GM10248 (cell line): ENCODE data around the gene TBC1D5.

Experiments used
- CTCF ChIA-PET: fragments of 300-600 bp; sonication (Branson Sonifier 250); formaldehyde crosslinking; extraction: SDS; loops from one replicate; lab custom pipeline; 2021; ENCODE audit warnings: antibody characterized with exemption; lab: Yijun Ruan, JAX
- POLR2A ChIA-PET: fragments of 350-650 bp; sonication (Branson Sonifier 250); formaldehyde crosslinking; extraction: SDS; loops from one replicate; lab custom pipeline; 2020; ENCODE audit warnings: antibody characterized with exemption; lab: Yijun Ruan, JAX
- DNase-seq: peaks from one replicate; pipeline ENCODE4 v3.0.0; 2012; ENCODE audit errors: extremely low spot score
- TF ChIP-seq, protein P1 (sequence below): IDR thresholded peaks from 2 replicates; pipeline ENCODE4 v1.5.1; 2012; ENCODE audit warnings: mild to moderate bottlenecking, low read depth; ENCODE audit errors: extremely low read depth, missing control alignments, control extremely low read depth

Gene TBC1D5

DNA sequence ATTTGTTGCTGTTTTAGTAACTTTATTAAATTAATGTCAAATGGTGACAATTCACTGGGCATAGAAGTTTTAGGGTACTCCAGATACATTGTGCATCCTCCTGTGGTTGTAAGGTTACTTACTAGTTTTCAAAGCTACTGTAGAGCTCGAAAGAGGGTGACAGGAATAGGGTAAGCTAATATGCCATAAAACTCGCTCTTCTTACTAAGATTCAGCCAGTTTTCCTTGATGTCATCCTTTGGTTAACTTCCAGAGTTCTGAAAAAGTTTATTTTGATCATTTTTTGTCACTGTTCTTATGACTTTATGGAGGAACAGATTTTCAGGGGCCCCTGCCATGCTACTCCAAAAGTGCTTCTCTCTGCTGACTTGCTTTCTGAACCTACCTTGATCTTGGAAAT lies 522.8 kb downstream of the TBC1D5 start:
- ChIA-PET CTCF (no interaction called here), POLR2A (no interaction called here)
- no peak for DNase-seq
- TF ChIP-seq, protein P1, sequence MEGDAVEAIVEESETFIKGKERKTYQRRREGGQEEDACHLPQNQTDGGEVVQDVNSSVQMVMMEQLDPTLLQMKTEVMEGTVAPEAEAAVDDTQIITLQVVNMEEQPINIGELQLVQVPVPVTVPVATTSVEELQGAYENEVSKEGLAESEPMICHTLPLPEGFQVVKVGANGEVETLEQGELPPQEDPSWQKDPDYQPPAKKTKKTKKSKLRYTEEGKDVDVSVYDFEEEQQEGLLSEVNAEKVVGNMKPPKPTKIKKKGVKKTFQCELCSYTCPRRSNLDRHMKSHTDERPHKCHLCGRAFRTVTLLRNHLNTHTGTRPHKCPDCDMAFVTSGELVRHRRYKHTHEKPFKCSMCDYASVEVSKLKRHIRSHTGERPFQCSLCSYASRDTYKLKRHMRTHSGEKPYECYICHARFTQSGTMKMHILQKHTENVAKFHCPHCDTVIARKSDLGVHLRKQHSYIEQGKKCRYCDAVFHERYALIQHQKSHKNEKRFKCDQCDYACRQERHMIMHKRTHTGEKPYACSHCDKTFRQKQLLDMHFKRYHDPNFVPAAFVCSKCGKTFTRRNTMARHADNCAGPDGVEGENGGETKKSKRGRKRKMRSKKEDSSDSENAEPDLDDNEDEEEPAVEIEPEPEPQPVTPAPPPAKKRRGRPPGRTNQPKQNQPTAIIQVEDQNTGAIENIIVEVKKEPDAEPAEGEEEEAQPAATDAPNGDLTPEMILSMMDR, result no peak

GRCh38 chr3:17218587-17218986 lies 523.8 kb downstream of the TBC1D5 start:
- CTCF ChIA-PET, result interaction anchor here (0.8 to 1.9 kb wide), 4 partner anchors 10 to 316 kb away, joined by 3 to 6 read pairs (median 4); no protein-coding TSS in a partner anchor

GRCh38 chr3:17217588-17217987 lies 524.8 kb downstream of the TBC1D5 start:
- CTCF ChIA-PET, result interaction anchor here (1.0 to 1.9 kb wide), 2 partner anchors 9 to 315 kb away, joined by 3 to 6 read pairs; no protein-coding TSS in a partner anchor
- POLR2A ChIA-PET, result no interaction called here
- TF ChIP-seq, protein P1, result no peak
- no peak for DNase-seq

More at GRCh38 chr3:17218587-17218986, 523.8 kb downstream of the TBC1D5 start:
- POLR2A ChIA-PET, result no interaction called here
- no peak for DNase-seq
- TF ChIP-seq, protein P1, result no peak

DNA sequence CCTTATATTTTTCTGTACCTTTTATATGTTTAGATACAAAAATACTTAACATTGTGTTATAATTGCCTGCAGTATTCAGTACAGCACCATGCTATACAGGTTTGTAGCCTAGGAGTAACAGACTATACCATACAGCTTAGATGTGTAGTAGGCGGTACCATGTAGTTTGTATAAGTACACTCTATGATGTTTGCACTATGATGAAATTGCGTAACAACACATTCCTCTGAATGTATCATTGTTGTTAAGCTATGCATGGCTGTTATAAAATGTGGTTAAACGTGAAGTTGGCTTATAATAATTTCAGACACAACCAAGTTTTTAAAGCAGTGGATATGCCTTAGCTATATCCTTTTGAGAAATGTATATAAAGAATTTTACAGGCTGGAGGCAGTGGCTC lies 529.3 kb downstream of the TBC1D5 start:
- ChIA-PET POLR2A (no interaction called here), CTCF (interaction anchor here (1.7 to 3.0 kb wide), 4 partner anchors 11 to 19 kb away, joined by 7 to 12 read pairs (median 9); no protein-coding TSS in a partner anchor)
- TF ChIP-seq, protein P1, result no peak
- DNase-seq, result no peak

DNA sequence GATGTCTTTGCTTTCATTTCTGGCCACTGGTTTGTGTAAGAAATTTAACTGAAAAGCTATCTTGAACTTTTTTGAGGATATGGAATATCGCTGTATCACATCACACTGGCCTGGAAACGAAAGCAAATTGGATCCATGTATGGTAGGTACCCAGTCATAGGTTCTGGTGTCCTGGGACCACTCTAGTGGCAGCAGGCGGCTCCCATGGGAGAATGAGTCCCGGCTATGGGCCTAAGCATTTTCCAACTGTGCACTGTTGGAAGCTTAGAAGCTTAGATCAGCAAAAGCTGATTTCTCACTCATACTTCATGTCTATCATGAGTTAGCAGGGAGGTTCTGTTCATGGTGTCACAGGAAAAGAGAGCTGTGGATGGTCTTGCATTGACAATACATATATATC lies 534.5 kb downstream of the TBC1D5 start:
- ChIA-PET CTCF (interaction anchor here (1.0 to 2.5 kb wide), 7 partner anchors 10 to 52 kb away, joined by 3 to 16 read pairs (median 3); no protein-coding TSS in a partner anchor), POLR2A (no interaction called here)
- TF ChIP-seq, protein P1, result no peak
- DNase-seq, result no peak

GRCh38 chr3:17207019-17207418 lies 535.4 kb downstream of the TBC1D5 start:
- ChIA-PET POLR2A (no interaction called here), CTCF (interaction anchor here (1.1 to 2.5 kb wide), 3 partner anchors 9 to 25 kb away, joined by 3 to 16 read pairs (median 3); no protein-coding TSS in a partner anchor)
- TF ChIP-seq, protein P1, result no peak
- DNase-seq, result no peak
